ENCODE measurements around the gene HTD2.
A peak's percentile ranks its signal among the peaks of the same experiment; 100 is the strongest.
"Not testable (repeated sequence)": the region's sequence is repeated elsewhere in the genome, so short reads cannot be mapped to it uniquely, and the experiment has no call there.

HTD2 gene

GRCh38 chr3:58290446-58290845 is 15.9 kb upstream of the HTD2 start:
- not testable (repeated sequence) for DNase-seq
- in situ Hi-C loops (cut with MboI; ENCODE audit: low pct_unique_long_range_greater_than_20kb, low sequenced_read_pairs), result loop anchor here (10.0 kb wide), 1 partner anchor 106 kb away; no protein-coding TSS in a partner anchor

- in situ Hi-C loops (cut with MboI; ENCODE audit: low pct_unique_long_range_greater_than_20kb, low sequenced_read_pairs), result loop anchor here (10.0 kb wide), 1 partner anchor 107 kb away; no protein-coding TSS in a partner anchor
- no peak for DNase-seq
Measured at GRCh38 chr3:58291671-58292338, 14.5 kb upstream of the HTD2 start.

GRCh38 chr3:58292866-58293265 is 13.5 kb upstream of the HTD2 start:
- no peak for DNase-seq
- in situ Hi-C loops (cut with MboI; ENCODE audit: low pct_unique_long_range_greater_than_20kb, low sequenced_read_pairs), result loop anchor here (10.0 kb wide), 1 partner anchor 108 kb away; no protein-coding TSS in a partner anchor

DNA sequence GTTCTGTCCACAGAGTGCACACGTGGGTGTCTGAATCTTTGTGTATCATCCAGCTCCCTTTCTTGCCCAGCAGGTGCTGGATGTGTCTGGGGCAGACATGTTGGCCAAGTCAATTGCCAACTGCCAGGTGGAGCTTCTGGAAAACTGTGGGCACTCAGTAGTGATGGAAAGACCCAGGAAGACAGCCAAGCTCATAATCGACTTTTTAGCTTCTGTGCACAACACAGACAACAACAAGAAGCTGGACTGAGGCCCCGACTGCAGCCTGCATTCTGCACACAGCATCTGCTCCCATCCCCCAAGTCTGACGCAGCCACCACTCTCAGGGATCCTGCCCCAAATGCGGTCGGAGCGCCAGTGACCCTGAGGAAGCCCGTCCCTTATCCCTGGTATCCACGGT is 12.8 kb upstream of the HTD2 start:
- in situ Hi-C loops (cut with MboI; ENCODE audit: low pct_unique_long_range_greater_than_20kb, low sequenced_read_pairs), result loop anchor here (10.0 kb wide), 1 partner anchor 109 kb away; no protein-coding TSS in a partner anchor
- no peak for DNase-seq

GRCh38 chr3:58296269-58296668 is 10.1 kb upstream of the HTD2 start:
- in situ Hi-C loops (cut with MboI; ENCODE audit: low pct_unique_long_range_greater_than_20kb, low sequenced_read_pairs), result loop anchor here (10.0 kb wide), 1 partner anchor 111 kb away; no protein-coding TSS in a partner anchor

DNA sequence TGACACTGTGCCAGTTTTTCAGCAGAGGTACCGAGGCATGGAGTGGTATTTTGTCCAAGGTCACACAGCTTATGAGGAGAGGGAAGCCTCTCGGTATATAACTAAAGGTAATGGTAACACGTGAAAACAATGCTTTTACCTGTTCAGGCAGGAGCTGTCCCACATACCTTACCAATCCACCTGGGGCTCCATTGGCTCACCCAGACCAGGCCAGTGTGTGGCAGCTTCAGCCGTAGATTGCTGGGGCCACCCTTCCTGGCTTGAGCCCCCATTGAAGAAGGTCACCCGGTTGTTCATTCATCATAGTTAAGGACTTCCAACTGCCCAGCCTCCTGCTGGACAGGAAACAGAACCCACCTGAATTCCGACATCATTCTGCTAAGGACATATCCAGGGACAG is 9.5 kb upstream of the HTD2 start:
- in situ Hi-C loops (cut with MboI; ENCODE audit: low pct_unique_long_range_greater_than_20kb, low sequenced_read_pairs), result loop anchor here (10.0 kb wide), 1 partner anchor 112 kb away; no protein-coding TSS in a partner anchor
- DNase-seq, result no peak

More at GRCh38 chr3:58296269-58296668, 10.1 kb upstream of the HTD2 start:
- no peak for DNase-seq

DNA sequence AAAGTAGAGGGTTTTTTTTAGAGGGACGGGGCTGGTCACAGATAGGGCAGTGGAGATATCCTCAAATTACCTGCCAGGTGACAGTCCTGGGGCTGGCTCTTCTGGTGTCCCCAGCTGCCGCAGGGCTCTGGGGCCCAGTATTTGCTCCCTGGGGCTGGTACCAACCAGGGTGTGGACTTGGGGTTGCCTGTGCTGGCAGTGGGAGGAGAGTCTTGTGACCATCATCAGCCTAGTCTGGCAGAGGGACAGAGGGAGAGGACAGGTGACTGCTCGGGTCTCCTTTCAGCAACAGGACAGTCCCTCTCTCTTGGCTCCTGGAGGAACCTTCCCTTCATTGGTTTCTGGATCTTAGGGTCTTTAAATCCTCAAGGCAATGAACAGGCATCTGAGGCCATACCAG is 8.1 kb upstream of the HTD2 start:
- in situ Hi-C loops (cut with MboI; ENCODE audit: low pct_unique_long_range_greater_than_20kb, low sequenced_read_pairs), result loop anchor here (10.0 kb wide), 1 partner anchor 113 kb away; no protein-coding TSS in a partner anchor

GRCh38 chr3:58299075-58299474 is 7.2 kb upstream of the HTD2 start:
- in situ Hi-C loops (cut with MboI; ENCODE audit: low pct_unique_long_range_greater_than_20kb, low sequenced_read_pairs), result loop anchor here (10.0 kb wide), 1 partner anchor 114 kb away; no protein-coding TSS in a partner anchor
- DNase-seq, result no peak

More for the DNA sequence above, 8.1 kb upstream of the HTD2 start:
- no peak for DNase-seq

GRCh38 chr3:58299839-58300516 is 6.3 kb upstream of the HTD2 start:
- in situ Hi-C loops (cut with MboI; ENCODE audit: low pct_unique_long_range_greater_than_20kb, low sequenced_read_pairs), result loop anchor here (10.0 to 25.0 kb wide), 2 partner anchors 115 to 237 kb away; partner anchors contain the start of gene ACOX2
- DNase-seq, result peak; percentile 24

DNA sequence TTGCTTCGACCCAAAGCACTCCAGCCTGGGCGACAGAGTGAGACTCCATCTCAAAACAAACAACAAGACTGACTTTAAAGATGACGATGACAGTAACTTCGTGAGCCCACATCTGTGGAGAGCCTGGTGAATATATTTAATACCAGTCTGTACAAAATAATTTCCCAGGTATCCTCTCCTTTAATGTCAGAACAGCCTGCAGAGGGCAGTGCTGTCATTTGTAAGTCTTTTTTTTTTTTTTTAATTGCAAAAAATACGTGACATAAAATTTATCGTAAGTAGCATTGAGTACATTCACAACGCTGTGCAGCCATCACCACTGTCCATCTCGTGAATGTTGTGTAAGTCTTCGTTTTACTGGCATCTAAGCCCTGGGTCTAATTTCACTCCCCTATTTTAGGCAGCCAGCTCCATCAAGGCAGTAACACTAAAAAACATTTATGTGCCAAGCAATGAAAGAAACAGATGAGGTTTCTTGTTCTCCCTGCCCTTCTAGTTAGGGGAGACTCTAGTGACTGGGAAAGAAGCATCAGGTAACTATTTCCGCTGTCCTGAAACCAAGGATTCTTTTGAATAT is 1.4 kb downstream of the HTD2 start:
- DNase-seq, result peak; percentile 63
- in situ Hi-C loops (cut with MboI; ENCODE audit: low pct_unique_long_range_greater_than_20kb, low sequenced_read_pairs), result loop anchor here (25.0 kb wide), 1 partner anchor 230 kb away; the partner anchor contains the start of gene ACOX2

GRCh38 chr3:58308728-58309127 is 2.4 kb downstream of the HTD2 start:
- in situ Hi-C loops (cut with MboI; ENCODE audit: low pct_unique_long_range_greater_than_20kb, low sequenced_read_pairs), result loop anchor here (25.0 kb wide), 1 partner anchor 229 kb away; the partner anchor contains the start of gene ACOX2
- DNase-seq, result no peak

GRCh38 chr3:58317811-58318210 is 11.5 kb downstream of the HTD2 start:
- no peak for DNase-seq
- in situ Hi-C loops (cut with MboI; ENCODE audit: low pct_unique_long_range_greater_than_20kb, low sequenced_read_pairs), result loop anchor here (25.0 kb wide), 1 partner anchor 219 kb away; the partner anchor contains the start of gene ACOX2

- DNase-seq, result no peak
- in situ Hi-C loops (cut with MboI; ENCODE audit: low pct_unique_long_range_greater_than_20kb, low sequenced_read_pairs), result loop anchor here (25.0 kb wide), 1 partner anchor 216 kb away; the partner anchor contains the start of gene ACOX2
Measured at GRCh38 chr3:58321791-58322190, 15.5 kb downstream of the HTD2 start.

DNA sequence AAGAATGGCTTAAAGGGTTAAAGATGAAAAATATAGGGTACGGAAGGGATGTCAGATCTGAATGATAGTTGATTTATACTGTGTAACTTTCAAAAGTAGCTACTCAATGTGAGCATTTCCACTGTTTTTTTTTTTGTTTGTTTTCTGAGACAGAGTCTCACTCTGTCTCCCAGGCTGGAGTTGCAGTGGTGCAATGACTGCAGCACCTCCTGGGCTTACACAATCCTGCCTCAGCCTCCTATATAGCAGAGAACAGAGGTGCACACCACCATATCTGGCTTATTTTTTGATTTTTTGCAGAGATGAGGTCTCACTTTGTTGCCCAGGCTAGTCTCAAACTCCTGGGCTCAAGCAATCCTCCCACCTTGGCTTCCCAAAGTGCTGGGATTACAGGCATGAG is 16.5 kb downstream of the HTD2 start:
- in situ Hi-C loops (cut with MboI; ENCODE audit: low pct_unique_long_range_greater_than_20kb, low sequenced_read_pairs), result loop anchor here (25.0 kb wide), 1 partner anchor 215 kb away; the partner anchor contains the start of gene ACOX2
- DNase-seq, result no peak

DNA sequence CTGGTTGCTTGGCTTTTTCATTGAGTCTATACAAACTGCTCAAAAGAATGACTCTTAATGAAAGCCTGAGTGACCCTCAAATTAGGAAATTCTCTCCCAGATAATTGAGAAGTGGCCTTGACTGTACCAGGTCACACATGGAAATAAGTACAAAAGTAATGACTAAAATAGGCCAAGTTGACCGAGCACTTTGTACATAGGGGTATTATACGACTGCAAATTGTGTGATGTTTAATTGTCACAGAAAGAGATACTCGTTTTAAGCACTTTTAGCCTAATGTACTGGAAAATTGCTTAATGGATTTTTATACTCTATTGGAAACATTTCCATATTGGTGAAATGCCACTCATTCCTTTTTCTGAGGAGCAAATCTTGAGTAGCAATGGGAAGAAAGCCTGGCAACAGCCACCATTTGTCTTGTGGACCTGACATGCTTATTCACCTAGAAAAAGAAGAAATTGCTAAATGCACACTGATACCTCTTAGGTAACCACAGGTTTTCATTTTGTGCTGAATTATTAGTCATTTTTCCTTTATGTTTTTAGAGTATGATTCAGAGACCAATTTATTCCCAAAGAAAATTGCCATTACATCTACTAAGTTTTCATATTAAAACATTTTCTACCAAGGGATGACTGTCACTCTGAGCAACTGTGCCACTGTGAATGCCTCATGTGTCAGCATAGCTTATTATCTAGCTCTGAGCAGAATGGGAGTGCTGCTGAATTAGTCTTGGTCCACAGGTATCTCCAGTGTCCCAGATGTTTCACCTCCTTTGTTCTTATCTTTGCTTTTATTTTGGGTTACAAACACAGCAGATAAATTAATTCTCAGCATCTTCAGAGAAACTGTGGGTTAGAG is 17.4 kb downstream of the HTD2 start:
- no peak for DNase-seq
- in situ Hi-C loops (cut with MboI; ENCODE audit: low pct_unique_long_range_greater_than_20kb, low sequenced_read_pairs), result loop anchor here (25.0 kb wide), 1 partner anchor 214 kb away; the partner anchor contains the start of gene ACOX2

DNA sequence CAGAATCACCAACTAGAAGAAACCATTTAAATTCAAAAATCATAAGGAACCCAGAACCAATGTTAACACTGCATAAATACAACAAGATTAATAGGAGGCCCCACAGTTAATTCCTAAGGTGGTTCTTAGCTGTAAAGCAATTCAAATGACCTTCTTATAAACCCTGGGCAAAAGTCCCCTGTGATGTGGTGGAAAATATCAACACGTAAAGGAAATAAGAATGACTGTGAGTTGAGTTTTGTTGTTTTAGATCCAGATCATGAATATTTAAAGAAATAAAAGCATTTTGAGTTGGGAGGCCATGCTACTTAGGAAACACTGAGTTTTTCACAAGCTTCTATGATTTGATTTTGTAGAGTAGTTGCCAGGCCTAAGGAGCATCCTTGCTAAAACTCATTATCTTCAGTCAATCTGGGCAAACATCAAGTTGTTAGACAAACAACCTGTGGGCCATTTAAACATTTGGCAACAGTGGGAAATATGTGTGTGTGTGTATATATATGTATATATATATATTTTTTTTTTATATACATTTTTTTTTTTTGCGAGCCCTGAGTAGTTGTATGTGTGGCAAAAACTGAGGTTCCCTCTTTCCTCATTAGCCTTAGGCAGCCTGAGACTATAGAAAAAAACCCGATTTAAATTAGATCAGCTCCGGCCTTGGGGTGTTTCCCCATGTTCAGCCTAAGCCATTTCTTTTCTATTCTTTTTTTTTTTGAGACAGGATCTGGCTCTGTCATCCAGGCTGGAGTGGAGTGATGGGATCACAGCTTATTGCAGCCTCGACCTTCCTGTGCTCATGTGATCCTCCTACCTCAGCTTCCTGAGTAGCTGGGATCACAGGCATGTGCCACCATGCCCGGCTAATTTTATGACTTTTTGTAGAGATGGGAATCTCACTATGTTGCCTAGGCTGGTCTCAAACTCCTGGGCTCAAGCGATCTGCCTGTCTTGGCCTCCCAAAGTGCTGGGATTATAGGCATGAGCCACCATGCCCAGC is 18.4 kb downstream of the HTD2 start:
- DNase-seq, result no peak
- in situ Hi-C loops (cut with MboI; ENCODE audit: low pct_unique_long_range_greater_than_20kb, low sequenced_read_pairs), result loop anchor here (25.0 kb wide), 1 partner anchor 213 kb away; the partner anchor contains the start of gene ACOX2

- DNase-seq, result no peak
- in situ Hi-C loops (cut with MboI; ENCODE audit: low pct_unique_long_range_greater_than_20kb, low sequenced_read_pairs), result no loop called here
Measured at GRCh38 chr3:58325525-58325992, 19.2 kb downstream of the HTD2 start.
